ENCODE measurements around the gene BHMT2. TPM values are rescaled to one million over a fixed set of nuclear protein-coding genes. Genes with fewer than 3 reads are reported as not detected.

The BHMT2 gene
- polyA plus RNA-seq, 3 donors, result not detected

- H4K20me1 ChIP-seq (ENCODE audit: insufficient read depth, low read length), result no peaks in the 10 kb centered on the region
- no peak overlapping the region for H3K4me2 ChIP-seq (replicated peaks; ENCODE audit: extremely low read depth, low read length, poor library complexity, severe bottlenecking)
- H3K4me1 ChIP-seq (ENCODE audit: control insufficient read depth in 1 of 2, insufficient read depth in 2 of 2, low read length in 2 of 2), result no peaks in the 10 kb centered on the region
- H3K27me3 ChIP-seq (ENCODE audit: control insufficient read depth in 2 of 2, insufficient read depth in 2 of 2, low read length in 2 of 2), result no peaks in the 10 kb centered on the region
- H3K79me2 ChIP-seq (ENCODE audit: insufficient read depth, low read length), result no peaks in the 10 kb centered on the region
- no peak for TF ChIP-seq CTCF (IDR thresholded peaks at IDR 0.05)
- no peaks in the 10 kb centered on the region for H3K4me1 Mint-ChIP-seq
- no peaks in the 10 kb centered on the region for H3K36me3 ChIP-seq (replicated peaks in 1 of 2; ENCODE audit: control insufficient read depth in 1 of 2, insufficient read depth in 2 of 2, low read length in 2 of 2)
- H3K4me3 Mint-ChIP-seq, result no peak overlapping the region
- no peak overlapping the region for H3K9ac ChIP-seq (ENCODE audit: insufficient read depth, low read length, poor library complexity, severe bottlenecking)
- intact Hi-C loops (cut with micrococcal nuclease), result no loop called here
- no peak overlapping the region for H3K27ac ChIP-seq (ENCODE audit: low read depth in 1 of 2, low read length in 2 of 2)
- peaks cover 0 to 2% (median 0%) of the 10 kb centered on the region in 7 donors for H3K9me3 Mint-ChIP-seq
- H3K9me3 ChIP-seq (replicated peaks in 1 of 2; ENCODE audit: control insufficient read depth in 1 of 2, insufficient read depth in 1 of 2, low read length in 2 of 2), result no peaks in the 10 kb centered on the region
- no peaks in the 10 kb centered on the region for H3K36me3 Mint-ChIP-seq
- H3K27ac Mint-ChIP-seq, result no peak overlapping the region
- 80% methylated on average over 1 of the region's 3 CpGs for WGBS (ENCODE audit: insufficient coverage)
- no peak overlapping the region for H2AFZ ChIP-seq (ENCODE audit: insufficient read depth, low read depth, low read length, poor library complexity, severe bottlenecking)
- no peak for DNase-seq
- H3K27me3 Mint-ChIP-seq (ENCODE audit: low read depth in 3 of 3), result peaks cover 0 to 2% (median 0%) of the 10 kb centered on the region in 3 donors
- H3K4me3 ChIP-seq (replicated peaks in 1 of 3; ENCODE audit: low read depth in 2 of 3, low read length in 3 of 3), result no peak overlapping the region
Observed at GRCh38 chr5:79093762-79094161, 24.2 kb downstream of the BHMT2 start.

- H3K27ac Mint-ChIP-seq, result no peak overlapping the region
- no peak overlapping the region for H3K4me3 Mint-ChIP-seq
- H3K4me1 ChIP-seq (ENCODE audit: control insufficient read depth in 1 of 2, insufficient read depth in 2 of 2, low read length in 2 of 2), result peaks cover 14 to 17% of the 10 kb centered on the region in 2 donors
- no peaks in the 10 kb centered on the region for H3K36me3 Mint-ChIP-seq
- no peak overlapping the region for H3K27ac ChIP-seq (ENCODE audit: low read depth in 1 of 2, low read length in 2 of 2)
- no peak overlapping the region for H3K9ac ChIP-seq (ENCODE audit: insufficient read depth, low read length, poor library complexity, severe bottlenecking)
- H3K9me3 Mint-ChIP-seq, result peaks cover 4 to 10% (median 6%) of the 10 kb centered on the region in 7 donors
- H3K79me2 ChIP-seq (ENCODE audit: insufficient read depth, low read length), result no peaks in the 10 kb centered on the region
- no peak overlapping the region for H2AFZ ChIP-seq (ENCODE audit: insufficient read depth, low read depth, low read length, poor library complexity, severe bottlenecking)
- H3K4me1 Mint-ChIP-seq, result peaks cover 19% of the 10 kb centered on the region
- no peak overlapping the region for H3K4me2 ChIP-seq (replicated peaks; ENCODE audit: extremely low read depth, low read length, poor library complexity, severe bottlenecking)
- intact Hi-C loops (cut with micrococcal nuclease), result no loop called here
- no peak for DNase-seq
- H3K27me3 Mint-ChIP-seq (ENCODE audit: low read depth in 3 of 3), result peaks cover 9 to 13% (median 11%) of the 10 kb centered on the region in 3 donors
- peaks cover 0 to 3% of the 10 kb centered on the region in 2 donors for H3K9me3 ChIP-seq (replicated peaks in 1 of 2; ENCODE audit: control insufficient read depth in 1 of 2, insufficient read depth in 1 of 2, low read length in 2 of 2)
- H3K4me3 ChIP-seq (replicated peaks in 1 of 3; ENCODE audit: low read depth in 2 of 3, low read length in 3 of 3), result no peak overlapping the region
- no CpG with 5 or more reads among the region's 2 CpGs for WGBS (ENCODE audit: insufficient coverage)
- peaks cover 8 to 13% of the 10 kb centered on the region in 2 donors for H3K27me3 ChIP-seq (ENCODE audit: control insufficient read depth in 2 of 2, insufficient read depth in 2 of 2, low read length in 2 of 2)
- TF ChIP-seq CTCF (IDR thresholded peaks at IDR 0.05), result no peak
- no peaks in the 10 kb centered on the region for H4K20me1 ChIP-seq (ENCODE audit: insufficient read depth, low read length)
- H3K36me3 ChIP-seq (replicated peaks in 1 of 2; ENCODE audit: control insufficient read depth in 1 of 2, insufficient read depth in 2 of 2, low read length in 2 of 2), result no peaks in the 10 kb centered on the region
Observed at GRCh38 chr5:79105868-79106267, 36.3 kb downstream of the BHMT2 start.
